Kidney (tissue), 14 donors: Measurements from ENCODE around the gene MYOZ1. TPM values are rescaled to one million over a fixed set of nuclear protein-coding genes. Genes with fewer than 3 reads are reported as not detected.

ENCODE experiments used
- DNase-seq, 5 donors: peaks; one replicate each; pipeline ENCODE4 v3.0.0-alpha.2; 2013 to 2020
- FAIRE-seq: peaks from 2 replicates; lab custom pipeline; 2012; peaks lifted over from hg19 to GRCh38; lab: Jason Lieb, UNC
- H3K27ac ChIP-seq, 2 donors: one replicate each; pipeline ENCODE4 v1.7.0; 2013; ENCODE audit warnings: low read depth in 2 of 2, low read length in 2 of 2, inconsistent platforms in 1 of 2
- H3K27me3 ChIP-seq: one replicate; pipeline ENCODE4 v1.7.1; 2013; ENCODE audit warnings: low read length, inconsistent platforms; ENCODE audit not compliant: control insufficient read depth, insufficient read depth
- H3K36me3 ChIP-seq, 3 donors: one replicate each; pipeline versions ENCODE4 v1.7.0 to v1.7.1; 2013; ENCODE audit warnings: low read length in 3 of 3, control low read depth in 1 of 3, inconsistent platforms in 1 of 3; ENCODE audit not compliant: insufficient read depth in 3 of 3, control insufficient read depth in 2 of 3
- H3K4me1 ChIP-seq, 3 donors: one replicate each; pipeline versions ENCODE4 v1.7.0 to v1.7.1; 2013; ENCODE audit warnings: low read length in 3 of 3, inconsistent platforms in 1 of 3, low read depth in 1 of 3; ENCODE audit not compliant: control insufficient read depth in 2 of 3, insufficient read depth in 2 of 3
- H3K4me3 ChIP-seq, 3 donors: one replicate each; pipeline versions ENCODE4 v1.7.0 to v1.8.1; 2013; ENCODE audit warnings: low read length in 3 of 3, control low read depth in 1 of 3, inconsistent platforms in 1 of 3
- H3K9ac ChIP-seq, 3 donors: one replicate each; pipeline versions ENCODE4 v1.7.0 to v1.7.1; 2013; ENCODE audit warnings: low read length in 3 of 3, control low read depth in 1 of 3, inconsistent platforms in 1 of 3
- H3K9me3 ChIP-seq, 3 donors: one replicate each; pipeline versions ENCODE4 v1.7.0 to v1.7.1; 2013; ENCODE audit warnings: low read length in 3 of 3, control low read depth in 1 of 3, inconsistent platforms in 1 of 3; ENCODE audit not compliant: control insufficient read depth in 2 of 3, insufficient read depth in 1 of 3
- CTCF ChIP-seq: IDR thresholded peaks from 3 replicates; pipeline ENCODE4 v1.5.1; 2012; ENCODE audit warnings: mild to moderate bottlenecking, moderate library complexity, borderline replicate concordance; ENCODE audit not compliant: insufficient read depth; ENCODE audit errors: extremely low read depth
- intact Hi-C: fragments of 100-400 bp; cut with DNase I; formaldehyde crosslinking; loops from one replicate; pipeline ENCODE4 v1.11.1; 2022
- polyA plus RNA-seq: library from polyadenylated mRNA; stranded (reverse); fragments of 350-450 nt; fragmentation: Illumina TruSeq; extraction: RNeasy Lipid Tissue Mini Kit (QIAGEN cat#74804); gene quantifications from one replicate; pipeline ENCODE4 v1.2.3, GENCODE V29; 2014; ENCODE audit warnings: low read depth, low replicate concordance; ENCODE audit not compliant: insufficient read depth
- total RNA-seq: library from RNA; stranded (reverse); fragmentation: NEBNext Ultra II Directional; extraction: Animal tissue kit (Norgen Biotek cat#: 25700); gene quantifications from one replicate; pipeline ENCODE4 v1.2.1, GENCODE V29; 2021
- donor health status: control.
- donor health status: control.
- donor health status: control.
- donor health status: control.
- donor health status: control.
- donor health status: DM: yes; HTN: yes; CAD: no.
- donor health status: Normal renal cell carcinoma (clear cell type).

Gene MYOZ1
- total and polyA plus RNA-seq, 2 donors from 2014 or later = 3.5 to 9.2 TPM

DNA sequence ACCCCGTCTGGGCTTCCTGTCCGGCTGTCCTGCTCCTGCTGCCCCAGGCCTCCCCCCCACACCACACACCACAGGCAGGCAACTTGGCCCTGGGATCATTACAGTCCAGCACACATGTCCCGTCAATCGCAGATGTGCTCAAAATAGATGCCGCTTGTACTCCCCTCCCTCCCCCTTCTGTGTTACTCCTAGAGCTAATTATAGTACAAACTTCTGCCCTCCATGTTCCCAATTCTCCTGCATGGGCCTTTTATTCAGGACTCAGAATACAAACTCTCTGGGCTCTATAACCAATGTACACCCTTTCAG, 14.7 kb upstream of the MYOZ1 start, which contains the start of gene SYNPO2L:
Gene SYNPO2L (minus strand): TSS at position 40 of the 309 bp plus-strand sequence. CDS start 107 bp downstream, outside the sequence.
- no peak within 1 kb of the TSS for H3K9ac ChIP-seq
- H3K36me3 ChIP-seq = no peaks in the 10 kb centered on the region
- H3K9me3 ChIP-seq = no peaks in the 10 kb centered on the region
- H3K27ac ChIP-seq = no peak within 1 kb of the TSS
- H3K4me1 ChIP-seq = no peaks in the 10 kb centered on the region
- no peak within 1 kb of the TSS for H3K4me3 ChIP-seq
- no peak for TF ChIP-seq CTCF
- intact Hi-C loops = no loop called here
- no peak for DNase-seq
- no peaks in the 10 kb centered on the region for H3K27me3 ChIP-seq
- no peak for FAIRE-seq

DNA sequence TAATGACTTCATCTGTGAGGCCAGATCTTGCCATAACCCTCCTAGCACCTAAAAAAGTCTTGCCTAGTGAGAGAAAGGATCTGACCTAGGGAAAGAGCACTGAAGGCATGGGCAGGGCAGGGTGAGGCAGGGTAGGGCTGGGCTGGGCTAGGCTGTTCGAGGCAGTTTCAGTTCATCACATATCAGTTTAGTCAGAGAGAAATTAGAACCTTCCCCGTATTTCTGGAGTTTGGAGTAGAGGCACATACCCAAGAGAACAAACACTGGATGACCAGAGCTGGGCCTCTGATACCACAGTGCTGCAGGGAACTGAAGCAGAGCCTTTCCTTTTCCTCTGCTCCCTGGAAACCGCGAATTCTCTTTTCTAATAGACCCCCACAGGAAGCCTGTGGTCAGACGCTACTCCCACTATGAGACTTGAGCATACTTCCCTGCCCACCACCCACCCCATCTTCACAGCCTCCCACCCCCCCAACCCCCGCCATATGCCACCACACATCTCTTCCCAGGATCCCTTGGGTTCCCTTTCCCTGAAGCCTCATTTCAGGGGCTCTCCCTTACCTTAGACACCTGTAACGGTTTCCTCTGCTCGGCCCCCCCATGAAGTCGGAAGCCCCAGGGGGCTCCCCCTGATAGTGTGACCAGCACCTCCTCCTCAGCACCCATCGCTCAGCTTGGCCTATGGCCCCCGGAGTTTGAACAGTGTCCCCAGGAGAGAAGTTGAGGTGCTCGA, 14.1 kb upstream of the MYOZ1 start:
- DNase-seq = no peak
- H3K27ac ChIP-seq = no peak overlapping the region

GRCh38 chr10:73653701-73654100, 12.4 kb upstream of the MYOZ1 start:
- no peak for TF ChIP-seq CTCF
- DNase-seq (no peak), FAIRE-seq (no peak)
- Histone ChIP-seq H3K27ac (no peak overlapping the region), H3K4me3 (no peak overlapping the region), H3K36me3 (no peaks in the 10 kb centered on the region), H3K9me3 (no peaks in the 10 kb centered on the region), H3K4me1 (no peaks in the 10 kb centered on the region), H3K27me3 (no peaks in the 10 kb centered on the region), H3K9ac (no peak overlapping the region)
- intact Hi-C loops = no loop called here

More for the DNA sequence above, 14.1 kb upstream of the MYOZ1 start:
- no peaks in the 10 kb centered on the region for H3K4me1 ChIP-seq
- H3K36me3 ChIP-seq = no peaks in the 10 kb centered on the region
- H3K27me3 ChIP-seq = no peaks in the 10 kb centered on the region
- TF ChIP-seq CTCF = no peak
- H3K9me3 ChIP-seq = no peaks in the 10 kb centered on the region
- no peak overlapping the region for H3K9ac ChIP-seq
- intact Hi-C loops = no loop called here
- no peak for FAIRE-seq
- no peak overlapping the region for H3K4me3 ChIP-seq

DNA sequence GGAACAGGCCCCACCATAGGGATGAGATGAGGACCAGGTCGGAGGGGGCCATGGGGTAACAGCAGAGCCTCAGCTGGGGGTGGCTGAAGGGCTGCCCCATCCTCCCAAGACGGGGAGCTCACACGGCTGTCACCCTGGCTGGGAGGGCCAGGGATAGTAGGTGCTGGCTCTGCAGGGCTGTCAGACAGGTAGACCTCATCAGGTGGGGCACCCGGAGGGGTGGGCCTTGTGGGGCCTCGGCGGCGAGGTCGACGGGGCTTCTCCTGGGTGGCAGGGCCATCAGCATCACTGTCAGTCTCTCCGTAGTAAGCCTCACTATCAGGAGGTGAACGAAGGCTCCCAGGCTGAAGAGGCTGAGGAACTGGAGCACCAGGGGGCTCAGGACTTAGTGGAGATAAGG, 11.9 kb upstream of the MYOZ1 start:
- no peak for DNase-seq
- intact Hi-C loops = no loop called here
- no peak overlapping the region for H3K9ac ChIP-seq
- TF ChIP-seq CTCF = no peak
- no peak overlapping the region for H3K27ac ChIP-seq
- peaks cover 0 to 2% (median 0%) of the 10 kb centered on the region in 3 donors for H3K4me1 ChIP-seq
- H3K4me3 ChIP-seq = no peak overlapping the region
- H3K36me3 ChIP-seq = no peaks in the 10 kb centered on the region
- no peaks in the 10 kb centered on the region for H3K9me3 ChIP-seq
- no peaks in the 10 kb centered on the region for H3K27me3 ChIP-seq
- no peak for FAIRE-seq
